ENCODE data around the gene MRPS30. TPM values are rescaled to one million over a fixed set of nuclear protein-coding genes. Genes with fewer than 3 reads are reported as not detected.

MRPS30 gene
- total RNA-seq, 1 donor from 2014 or later = 87.4 TPM

- no peaks in the 10 kb centered on the region for H3K27me3 Mint-ChIP-seq (ENCODE audit: insufficient read depth, low read depth)
- no peak overlapping the region for H3K27ac Mint-ChIP-seq
- no peaks in the 10 kb centered on the region for H3K27me3 ChIP-seq
- no peak for DNase-seq (ENCODE audit: low spot score)
- H3K9me3 ChIP-seq (ENCODE audit: low read depth) = peaks cover 13% of the 10 kb centered on the region
- peaks cover 4% of the 10 kb centered on the region for H3K9me3 Mint-ChIP-seq
- H3K36me3 Mint-ChIP-seq = no peaks in the 10 kb centered on the region
- H3K4me1 ChIP-seq = no peaks in the 10 kb centered on the region
- H3K9ac ChIP-seq = no peak overlapping the region
- no peak overlapping the region for H3K4me3 ChIP-seq
- H3K36me3 ChIP-seq = peaks cover 5% of the 10 kb centered on the region
- H4K20me1 ChIP-seq (ENCODE audit: low read depth) = no peaks in the 10 kb centered on the region
- no peak overlapping the region for H2AFZ ChIP-seq (replicated peaks)
- H3F3A ChIP-seq (ENCODE audit: low read depth) = no peaks in the 10 kb centered on the region
- H3K27ac ChIP-seq = no peak overlapping the region
- no peak overlapping the region for H3K4me3 Mint-ChIP-seq
- H3K4me2 ChIP-seq = no peak overlapping the region
- TF ChIP-seq EZH2phosphoT487 (IDR thresholded peaks at IDR 0.05) (no peak), CTCF (IDR thresholded peaks at IDR 0.05) (no peak), EZH2 (IDR thresholded peaks at IDR 0.05) (no peak)
- H3K4me1 Mint-ChIP-seq = no peaks in the 10 kb centered on the region
- H3K79me2 ChIP-seq (ENCODE audit: low read depth) = no peaks in the 10 kb centered on the region
Measured at GRCh38 chr5:44801992-44802391, 6.8 kb upstream of the MRPS30 start.

GRCh38 chr5:44806608-44807007 lies 2.1 kb upstream of the MRPS30 start:
- H3K9me3 Mint-ChIP-seq = no peaks in the 10 kb centered on the region
- Histone ChIP-seq H3K27ac (no peak overlapping the region), H3K4me3 (no peak overlapping the region), H2AFZ (replicated peaks) (no peak overlapping the region), H3K9me3 (ENCODE audit: low read depth) (no peaks in the 10 kb centered on the region), H3K27me3 (no peaks in the 10 kb centered on the region), H3K79me2 (ENCODE audit: low read depth) (peaks cover 35% of the 10 kb centered on the region), H3K36me3 (no peaks in the 10 kb centered on the region), H3F3A (ENCODE audit: low read depth) (peaks cover 5% of the 10 kb centered on the region), H3K9ac (no peak overlapping the region), H4K20me1 (ENCODE audit: low read depth) (peaks cover 14% of the 10 kb centered on the region), H3K4me2 (no peak overlapping the region), H3K4me1 (peaks cover 11% of the 10 kb centered on the region)
- no peaks in the 10 kb centered on the region for H3K27me3 Mint-ChIP-seq (ENCODE audit: insufficient read depth, low read depth)
- no peak overlapping the region for H3K27ac Mint-ChIP-seq
- no peak for TF ChIP-seq EZH2phosphoT487 (IDR thresholded peaks at IDR 0.05)
- no peak for TF ChIP-seq CTCF (IDR thresholded peaks at IDR 0.05)
- no peak for TF ChIP-seq EZH2 (IDR thresholded peaks at IDR 0.05)
- no peaks in the 10 kb centered on the region for H3K36me3 Mint-ChIP-seq
- no peak overlapping the region for H3K4me3 Mint-ChIP-seq
- no peak for DNase-seq (ENCODE audit: low spot score)
- H3K4me1 Mint-ChIP-seq = peaks cover 18% of the 10 kb centered on the region

GRCh38 chr5:44807269-44807668 lies 1.5 kb upstream of the MRPS30 start:
- no peaks in the 10 kb centered on the region for H3K36me3 Mint-ChIP-seq

More at GRCh38 chr5:44807269-44807668, 1.5 kb upstream of the MRPS30 start:
- H3K9ac ChIP-seq = no peak overlapping the region
- Mint-ChIP-seq H3K27me3 (ENCODE audit: insufficient read depth, low read depth) (no peaks in the 10 kb centered on the region), H3K4me1 (peaks cover 21% of the 10 kb centered on the region), H3K9me3 (no peaks in the 10 kb centered on the region), H3K4me3 (no peak overlapping the region), H3K27ac (no peak overlapping the region)
- no peak overlapping the region for H2AFZ ChIP-seq (replicated peaks)
- no peak overlapping the region for H3K27ac ChIP-seq
- H3K4me2 ChIP-seq = peak overlapping the region; percentile 73
- H3K79me2 ChIP-seq (ENCODE audit: low read depth) = peaks cover 42% of the 10 kb centered on the region
- H3K9me3 ChIP-seq (ENCODE audit: low read depth) = no peaks in the 10 kb centered on the region
- TF ChIP-seq EZH2 (IDR thresholded peaks at IDR 0.05) = no peak
- no peak for TF ChIP-seq CTCF (IDR thresholded peaks at IDR 0.05)
- no peak for TF ChIP-seq EZH2phosphoT487 (IDR thresholded peaks at IDR 0.05)
- H4K20me1 ChIP-seq (ENCODE audit: low read depth) = peaks cover 14% of the 10 kb centered on the region
- H3K4me1 ChIP-seq = peaks cover 11% of the 10 kb centered on the region
- peaks cover under 1% of the 10 kb centered on the region for H3K36me3 ChIP-seq
- H3F3A ChIP-seq (ENCODE audit: low read depth) = peaks cover 5% of the 10 kb centered on the region
- no peak for DNase-seq (ENCODE audit: low spot score)
- H3K4me3 ChIP-seq = no peak overlapping the region
- no peaks in the 10 kb centered on the region for H3K27me3 ChIP-seq
